Middle frontal gyrus (tissue), 1 donor: ENCODE data around the gene CPHXL2.

ENCODE experiments used
- DNase-seq: peaks from one replicate; pipeline ENCODE4 v3.0.0-alpha.2; 2015; ENCODE audit warnings: low spot score; ENCODE audit errors: extremely low spot score

Gene CPHXL2

GRCh38 chr16:75676909-75677308, at the start of gene CPHXL2:
TSS of gene CPHXL2 (minus strand) at chr16:75677009. CDS start at chr16:75676999, 10 bp downstream.
- DNase-seq = no peak

DNA sequence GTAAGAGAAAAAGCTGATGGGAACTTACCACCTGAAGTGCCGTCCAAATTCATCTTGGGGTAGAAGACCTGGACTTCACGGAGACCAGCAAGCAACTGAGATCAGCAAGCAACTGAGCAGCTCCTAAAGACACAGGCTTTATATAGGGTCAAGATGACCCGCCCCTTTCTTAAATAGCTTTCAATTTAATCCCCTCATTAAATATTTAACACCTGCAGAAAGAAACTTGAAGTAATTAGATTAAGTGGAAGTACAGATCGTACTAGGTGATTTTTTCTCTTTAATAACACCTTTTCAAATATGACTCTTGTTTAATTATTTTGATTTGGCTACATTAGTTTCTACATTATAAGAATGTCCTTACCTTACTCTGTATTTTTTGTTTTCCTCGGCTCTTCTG, 49.6 kb upstream of the CPHXL2 start, which contains the start of gene CPHXL:
Gene CPHXL, minus strand, starts transcription at position 101 of the 400 bp plus-strand sequence. Its CDS starts 48 bp downstream, at position 53.
- DNase-seq = no peak

DNA sequence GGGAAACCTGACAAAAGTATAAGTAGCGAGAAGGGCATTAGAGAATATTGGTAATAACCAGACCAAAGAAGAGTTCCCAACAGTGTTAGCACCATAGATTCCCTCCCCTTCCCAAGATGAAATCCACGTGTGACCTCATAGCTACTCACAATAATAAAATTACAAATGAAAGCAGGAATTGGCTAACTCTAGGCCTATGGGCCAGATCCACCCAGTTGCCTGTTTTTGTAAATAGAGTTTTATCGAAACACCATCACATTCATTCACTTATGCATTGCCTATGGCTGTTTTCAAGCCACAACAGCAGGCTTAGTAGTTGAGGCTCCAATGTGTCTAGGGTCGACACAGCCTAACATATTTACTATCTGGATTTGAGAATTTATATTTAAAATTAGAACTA, 41.6 kb upstream of the CPHXL2 start:
- DNase-seq = no peak

GRCh38 chr16:75714661-75715060, 37.9 kb upstream of the CPHXL2 start:
- no peak for DNase-seq

DNA sequence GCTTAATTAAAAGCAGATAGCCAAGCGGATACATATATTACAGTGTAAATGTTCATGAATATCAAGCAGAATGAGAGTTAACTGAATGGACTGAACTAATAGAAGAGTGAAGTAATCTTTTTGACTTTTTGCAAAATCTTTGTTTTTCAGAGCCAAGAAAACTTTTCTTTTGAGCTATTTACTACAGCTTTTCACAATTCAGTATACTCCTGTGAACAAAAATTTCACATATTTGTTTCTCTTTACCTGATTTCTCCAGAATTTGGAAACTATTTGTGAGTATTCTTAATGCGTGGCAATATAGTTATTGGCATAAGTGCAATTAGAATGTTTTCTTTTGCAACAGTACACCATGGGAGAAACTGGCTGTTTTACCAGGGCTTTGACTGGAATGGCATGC, 33.5 kb upstream of the CPHXL2 start:
- no peak for DNase-seq

- no peak for DNase-seq
Observed at GRCh38 chr16:75703306-75703705, 26.5 kb upstream of the CPHXL2 start.

- DNase-seq = no peak
Observed at GRCh38 chr16:75702242-75702641, 25.4 kb upstream of the CPHXL2 start.

DNA sequence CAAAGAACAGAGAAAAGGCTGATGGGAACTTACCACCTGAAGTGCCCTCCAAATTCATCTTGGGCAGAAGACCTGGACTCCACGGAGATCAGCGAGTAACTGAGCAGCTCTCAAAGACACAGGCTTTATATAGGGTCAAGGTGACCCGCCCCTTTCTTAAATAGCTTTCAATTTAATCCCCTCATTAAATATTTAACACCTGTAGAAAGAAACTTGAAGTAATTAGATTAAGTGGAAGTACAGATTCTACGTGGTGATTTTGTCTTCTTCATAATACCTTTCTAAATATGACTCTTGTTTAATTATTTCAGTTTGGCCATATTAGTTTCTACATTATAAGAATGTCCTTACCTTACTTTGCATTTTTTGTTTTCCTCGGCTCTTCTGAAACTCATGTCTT, 24.6 kb upstream of the CPHXL2 start, which contains the start of gene DUXB:
Gene DUXB, minus strand, starts transcription at position 101 of the 400 bp plus-strand sequence. Its CDS starts 43 bp downstream, at position 58.
- DNase-seq = no peak

DNA sequence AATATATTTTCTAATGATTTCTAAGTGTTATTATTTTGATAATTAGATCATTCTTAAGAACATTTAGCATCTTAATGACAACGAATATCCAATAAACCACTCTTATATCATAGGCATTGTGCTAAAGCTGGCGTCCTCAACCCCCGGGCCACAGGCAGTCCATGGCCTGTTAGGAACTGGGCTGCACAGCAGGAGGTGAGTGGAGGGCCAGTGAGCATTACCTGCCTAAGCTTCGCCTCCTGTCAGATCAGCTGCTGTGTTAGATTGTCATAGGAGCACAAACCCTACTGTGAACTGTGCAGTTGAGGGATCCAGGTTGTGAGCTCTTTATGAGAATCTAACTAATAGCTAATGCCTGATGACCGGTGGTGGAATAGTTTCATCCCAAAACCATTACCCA, 20.8 kb upstream of the CPHXL2 start:
- no peak for DNase-seq

GRCh38 chr16:75695708-75696107, 18.9 kb upstream of the CPHXL2 start:
- DNase-seq = no peak

DNA sequence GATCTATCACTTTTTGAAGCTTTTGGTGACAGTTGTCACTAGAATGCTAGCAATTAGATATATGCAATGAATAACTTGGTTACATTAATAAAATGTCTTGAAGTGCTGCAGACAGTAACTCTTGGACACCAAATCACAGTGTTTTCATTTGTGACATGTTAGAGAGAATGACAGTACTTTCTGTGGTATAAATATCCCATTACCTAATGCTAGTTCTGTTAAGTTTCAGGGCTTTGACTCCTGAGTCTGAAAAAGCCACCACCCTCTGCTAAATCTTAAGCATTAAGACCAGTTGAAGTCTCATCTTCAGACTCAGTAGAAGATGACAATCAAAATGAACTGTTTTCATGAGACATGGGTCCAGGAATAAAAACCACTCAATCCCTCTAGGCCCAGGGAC, 10.6 kb upstream of the CPHXL2 start:
- DNase-seq = no peak

- no peak for DNase-seq
Observed at GRCh38 chr16:75682308-75682707, 5.5 kb upstream of the CPHXL2 start.

- no peak for DNase-seq
Observed at GRCh38 chr16:75679366-75679765, 2.6 kb upstream of the CPHXL2 start.

DNA sequence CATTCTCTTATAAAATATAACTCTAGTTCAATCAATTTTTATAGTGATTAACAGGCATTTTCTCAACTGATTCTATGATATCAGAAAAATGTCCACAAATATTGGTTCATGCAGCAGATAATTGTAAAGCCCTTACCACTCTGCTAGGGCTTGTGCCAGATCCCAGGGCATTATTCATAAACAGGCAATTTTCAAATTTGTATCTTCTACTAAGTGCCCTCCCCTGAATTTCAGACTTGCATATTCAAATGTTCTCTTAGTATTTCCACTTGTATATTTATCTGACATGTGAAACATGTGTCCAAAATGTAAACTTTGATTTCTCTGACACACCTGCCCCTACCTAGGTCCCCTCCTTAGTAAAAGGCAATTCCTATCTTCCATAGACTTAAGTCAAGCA, 9.3 kb downstream of the CPHXL2 start:
- no peak for DNase-seq

- no peak for DNase-seq
Observed at GRCh38 chr16:75660726-75661302, 16.0 kb downstream of the CPHXL2 start.

GRCh38 chr16:75660321-75660720, 16.5 kb downstream of the CPHXL2 start:
- DNase-seq = no peak

DNA sequence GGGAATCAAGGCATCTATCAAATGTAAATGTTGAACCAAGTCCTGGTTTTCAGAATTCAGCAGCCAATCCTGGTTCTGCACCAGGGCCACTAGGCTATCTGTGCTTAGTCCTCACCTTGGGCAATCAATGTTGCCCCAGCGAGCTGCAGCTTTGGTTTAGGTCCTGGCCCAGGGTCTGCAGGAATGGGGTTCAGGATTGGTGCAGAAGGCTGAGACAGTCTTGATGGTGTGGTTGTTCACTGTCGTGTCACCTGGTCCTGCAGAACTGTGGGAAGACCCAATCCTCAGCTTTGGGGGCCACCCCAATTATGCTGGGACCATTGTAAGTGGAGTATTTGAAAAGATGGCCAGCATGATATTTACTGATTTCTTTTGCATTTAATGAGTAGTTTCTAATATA, 18.6 kb downstream of the CPHXL2 start:
- DNase-seq = no peak

GRCh38 chr16:75653922-75654321, 22.9 kb downstream of the CPHXL2 start:
- no peak for DNase-seq

DNA sequence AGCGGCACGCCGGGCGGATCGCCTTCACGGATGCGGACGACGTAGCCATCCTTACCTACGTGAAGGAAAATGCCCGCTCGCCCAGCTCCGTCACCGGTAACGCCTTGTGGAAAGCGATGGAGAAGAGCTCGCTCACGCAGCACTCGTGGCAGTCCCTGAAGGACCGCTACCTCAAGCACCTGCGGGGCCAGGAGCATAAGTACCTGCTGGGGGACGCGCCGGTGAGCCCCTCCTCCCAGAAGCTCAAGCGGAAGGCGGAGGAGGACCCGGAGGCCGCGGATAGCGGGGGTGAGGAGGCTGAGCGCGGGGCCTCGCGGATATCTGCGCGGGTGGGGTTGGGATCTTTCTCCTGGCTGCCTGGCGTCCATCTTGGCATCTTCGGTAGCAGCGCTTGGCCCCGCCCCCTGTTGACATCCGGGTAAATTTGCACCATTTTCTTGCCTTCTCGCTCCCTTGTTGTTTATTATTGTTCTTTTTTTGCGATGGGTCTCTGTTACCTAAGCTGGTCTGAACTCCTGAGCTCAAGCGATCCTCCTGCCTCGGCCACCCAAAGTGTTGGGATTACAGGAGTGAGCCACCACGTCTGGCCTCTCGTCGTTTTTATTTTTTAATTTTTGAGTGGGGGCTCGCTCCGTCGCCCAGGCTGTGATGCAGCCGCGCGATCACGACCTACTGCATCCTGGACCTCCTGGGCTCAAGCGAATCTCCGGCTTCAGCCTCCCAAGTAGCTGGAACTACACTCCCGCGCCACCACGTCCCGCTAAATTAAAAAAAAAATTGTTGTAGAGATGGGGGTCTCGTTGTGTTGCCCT, 28.3 kb downstream of the CPHXL2 start:
- peak; percentile 57 for DNase-seq

- DNase-seq = peak; percentile 88
Observed at GRCh38 chr16:75647492-75648264, 29.1 kb downstream of the CPHXL2 start, which contains the start of the genes KARS1 and TERF2IP. TSS of gene KARS1 (minus strand) at chr16:75647665. CDS start at chr16:75647639, 26 bp downstream. TSS of gene TERF2IP (plus strand) at chr16:75647773. CDS start at chr16:75647883, 110 bp downstream.

GRCh38 chr16:75647112-75647491, 29.7 kb downstream of the CPHXL2 start:
- no peak for DNase-seq
